Measurements from ENCODE around the gene OR7A17.

OR7A17 gene

GRCh38 chr19:14871619-14872230, 14.2 kb downstream of the OR7A17 start:
- FAIRE-seq (no peak), DNase-seq (ENCODE audit: insufficient read length, low spot score) (no peak)
- TF ChIP-seq SPI1 (IDR thresholded peaks at IDR 0.05; ENCODE audit: low read depth, low read length) (no peak), POU2F2 (IDR thresholded peaks at IDR 0.05; ENCODE audit: low read depth, low read length) (no peak), POLR2A (IDR thresholded peaks at IDR 0.05; ENCODE audit: low read depth, low read length) (no peak), TAF1 (IDR thresholded peaks at IDR 0.05; ENCODE audit: low read depth, low read length) (no peak), POLR2AphosphoS5 (IDR thresholded peaks at IDR 0.05; ENCODE audit: low read depth, low read length) (no peak), PAX5 (IDR thresholded peaks at IDR 0.05; ENCODE audit: insufficient read depth, low read length, severe bottlenecking) (no peak)

GRCh38 chr19:14868497-14868896, 17.4 kb downstream of the OR7A17 start:
- DNase-seq (ENCODE audit: insufficient read length, low spot score), result no peak
- FAIRE-seq, result no peak
- TF ChIP-seq POLR2AphosphoS5 (IDR thresholded peaks at IDR 0.05; ENCODE audit: low read depth, low read length), result no peak
- no peak for TF ChIP-seq POU2F2 (IDR thresholded peaks at IDR 0.05; ENCODE audit: low read depth, low read length)
- TF ChIP-seq PAX5 (IDR thresholded peaks at IDR 0.05; ENCODE audit: insufficient read depth, low read length, severe bottlenecking), result no peak
- no peak for TF ChIP-seq POLR2A (IDR thresholded peaks at IDR 0.05; ENCODE audit: low read depth, low read length)
- no peak for TF ChIP-seq TAF1 (IDR thresholded peaks at IDR 0.05; ENCODE audit: low read depth, low read length)
- TF ChIP-seq SPI1 (IDR thresholded peaks at IDR 0.05; ENCODE audit: low read depth, low read length), result no peak

GRCh38 chr19:14848822-14849221, 37.1 kb downstream of the OR7A17 start, which contains the start of gene OR7A10:
OR7A10 (minus strand) TSS chr19:14848922; CDS start chr19:14841877, 7,045 bp downstream.
- no peak for TF ChIP-seq PAX5 (IDR thresholded peaks at IDR 0.05; ENCODE audit: insufficient read depth, low read length, severe bottlenecking)
- TF ChIP-seq POLR2A (IDR thresholded peaks at IDR 0.05; ENCODE audit: low read depth, low read length), result no peak
- no peak for TF ChIP-seq SPI1 (IDR thresholded peaks at IDR 0.05; ENCODE audit: low read depth, low read length)
- TF ChIP-seq POU2F2 (IDR thresholded peaks at IDR 0.05; ENCODE audit: low read depth, low read length), result no peak
- TF ChIP-seq POLR2AphosphoS5 (IDR thresholded peaks at IDR 0.05; ENCODE audit: low read depth, low read length), result no peak
- no peak for TF ChIP-seq TAF1 (IDR thresholded peaks at IDR 0.05; ENCODE audit: low read depth, low read length)
- DNase-seq (ENCODE audit: insufficient read length, low spot score), result no peak
- FAIRE-seq, result no peak

- TF ChIP-seq POLR2A (IDR thresholded peaks at IDR 0.05; ENCODE audit: low read depth, low read length) (no peak), POLR2AphosphoS5 (IDR thresholded peaks at IDR 0.05; ENCODE audit: low read depth, low read length) (no peak), PAX5 (IDR thresholded peaks at IDR 0.05; ENCODE audit: insufficient read depth, low read length, severe bottlenecking) (no peak), SPI1 (IDR thresholded peaks at IDR 0.05; ENCODE audit: low read depth, low read length) (no peak), POU2F2 (IDR thresholded peaks at IDR 0.05; ENCODE audit: low read depth, low read length) (no peak), TAF1 (IDR thresholded peaks at IDR 0.05; ENCODE audit: low read depth, low read length) (no peak)
Measured at GRCh38 chr19:14843578-14843977, 42.4 kb downstream of the OR7A17 start.

GRCh38 chr19:14843169-14843568, 42.8 kb downstream of the OR7A17 start:
- no peak for TF ChIP-seq POLR2AphosphoS5 (IDR thresholded peaks at IDR 0.05; ENCODE audit: low read depth, low read length)
- TF ChIP-seq PAX5 (IDR thresholded peaks at IDR 0.05; ENCODE audit: insufficient read depth, low read length, severe bottlenecking), result no peak
- no peak for TF ChIP-seq TAF1 (IDR thresholded peaks at IDR 0.05; ENCODE audit: low read depth, low read length)
- TF ChIP-seq POLR2A (IDR thresholded peaks at IDR 0.05; ENCODE audit: low read depth, low read length), result no peak
- TF ChIP-seq POU2F2 (IDR thresholded peaks at IDR 0.05; ENCODE audit: low read depth, low read length), result no peak
- TF ChIP-seq SPI1 (IDR thresholded peaks at IDR 0.05; ENCODE audit: low read depth, low read length), result no peak
- no peak for DNase-seq (ENCODE audit: insufficient read length, low spot score)
- FAIRE-seq, result no peak

More at GRCh38 chr19:14843578-14843977, 42.4 kb downstream of the OR7A17 start:
- no peak for DNase-seq (ENCODE audit: insufficient read length, low spot score)
- FAIRE-seq, result no peak

GRCh38 chr19:14840206-14840605, 45.7 kb downstream of the OR7A17 start:
- no peak for FAIRE-seq
- DNase-seq (ENCODE audit: insufficient read length, low spot score), result no peak
- TF ChIP-seq TAF1 (IDR thresholded peaks at IDR 0.05; ENCODE audit: low read depth, low read length) (no peak), SPI1 (IDR thresholded peaks at IDR 0.05; ENCODE audit: low read depth, low read length) (no peak), POLR2AphosphoS5 (IDR thresholded peaks at IDR 0.05; ENCODE audit: low read depth, low read length) (no peak), PAX5 (IDR thresholded peaks at IDR 0.05; ENCODE audit: insufficient read depth, low read length, severe bottlenecking) (no peak), POU2F2 (IDR thresholded peaks at IDR 0.05; ENCODE audit: low read depth, low read length) (no peak), POLR2A (IDR thresholded peaks at IDR 0.05; ENCODE audit: low read depth, low read length) (no peak)

GRCh38 chr19:14837391-14837790, 48.5 kb downstream of the OR7A17 start:
- no peak for DNase-seq (ENCODE audit: insufficient read length, low spot score)
- FAIRE-seq, result no peak
- TF ChIP-seq POLR2AphosphoS5 (IDR thresholded peaks at IDR 0.05; ENCODE audit: low read depth, low read length) (no peak), POLR2A (IDR thresholded peaks at IDR 0.05; ENCODE audit: low read depth, low read length) (no peak), TAF1 (IDR thresholded peaks at IDR 0.05; ENCODE audit: low read depth, low read length) (no peak), POU2F2 (IDR thresholded peaks at IDR 0.05; ENCODE audit: low read depth, low read length) (no peak), PAX5 (IDR thresholded peaks at IDR 0.05; ENCODE audit: insufficient read depth, low read length, severe bottlenecking) (no peak), SPI1 (IDR thresholded peaks at IDR 0.05; ENCODE audit: low read depth, low read length) (no peak)

- FAIRE-seq (no peak), DNase-seq (ENCODE audit: insufficient read length, low spot score) (no peak)
- TF ChIP-seq TAF1 (IDR thresholded peaks at IDR 0.05; ENCODE audit: low read depth, low read length) (no peak), POU2F2 (IDR thresholded peaks at IDR 0.05; ENCODE audit: low read depth, low read length) (no peak), POLR2A (IDR thresholded peaks at IDR 0.05; ENCODE audit: low read depth, low read length) (no peak), SPI1 (IDR thresholded peaks at IDR 0.05; ENCODE audit: low read depth, low read length) (no peak), POLR2AphosphoS5 (IDR thresholded peaks at IDR 0.05; ENCODE audit: low read depth, low read length) (no peak), PAX5 (IDR thresholded peaks at IDR 0.05; ENCODE audit: insufficient read depth, low read length, severe bottlenecking) (no peak)
Measured at GRCh38 chr19:14835011-14835410, 50.9 kb downstream of the OR7A17 start, which contains the start of the genes OR7A5 and OR7C1. OR7A5 (minus strand) TSS chr19:14835185; CDS start chr19:14828241, 6,944 bp downstream. OR7C1 (minus strand) TSS chr19:14835185; CDS start chr19:14800136, 35,049 bp downstream.

- TF ChIP-seq POLR2AphosphoS5 (IDR thresholded peaks at IDR 0.05; ENCODE audit: low read depth, low read length) (no peak), TAF1 (IDR thresholded peaks at IDR 0.05; ENCODE audit: low read depth, low read length) (no peak), PAX5 (IDR thresholded peaks at IDR 0.05; ENCODE audit: insufficient read depth, low read length, severe bottlenecking) (no peak), SPI1 (IDR thresholded peaks at IDR 0.05; ENCODE audit: low read depth, low read length) (no peak), POU2F2 (IDR thresholded peaks at IDR 0.05; ENCODE audit: low read depth, low read length) (no peak), POLR2A (IDR thresholded peaks at IDR 0.05; ENCODE audit: low read depth, low read length) (no peak)
- DNase-seq (ENCODE audit: insufficient read length, low spot score) (no peak), FAIRE-seq (no peak)
Measured at GRCh38 chr19:14830702-14831101, 55.2 kb downstream of the OR7A17 start.

Measured in GM12891 (cell line).